Caco-2 (cell line): ENCODE results near the gene CLEC4M. TPM values are rescaled to one million over a fixed set of nuclear protein-coding genes. Genes with fewer than 3 reads are reported as not detected.

ENCODE experiments used
- BruUV-seq: library from RNA; stranded (reverse); fragments of 400-500 nt; replicated peaks from 2 replicates; lab custom pipeline; 2021; lab: Mats Ljungman, UMichigan
- CTCF ChIA-PET: fragments of 300-600 bp; sonication (Branson Sonifier 250); formaldehyde crosslinking; loops from one replicate; lab custom pipeline; 2022; ENCODE audit warnings: antibody characterized with exemption; lab: Charles Lee
- POLR2A ChIA-PET: fragments of 300-600 bp; sonication (Branson Sonifier 250); formaldehyde crosslinking; loops from one replicate; lab custom pipeline; 2022; ENCODE audit warnings: antibody characterized with exemption; lab: Charles Lee
- DNase-seq, 2 experiments: peaks; one replicate each; pipeline versions ENCODE4 v3.0.0 to v3.0.0-alpha.2; 2020 to 2022
- H3K27me3 ChIP-seq: replicated peaks from 2 replicates; pipeline ENCODE4 v1.6.0; 2011; ENCODE audit warnings: low read length; ENCODE audit not compliant: control insufficient read depth, insufficient read depth
- H3K36me3 ChIP-seq: 2 replicates; pipeline ENCODE4 v1.5.1; 2011; ENCODE audit warnings: low read length; ENCODE audit not compliant: control insufficient read depth, insufficient read depth
- H3K4me1 ChIP-seq: fragments of 250-450 bp; sonication (Bioruptor Pico); 2 replicates; pipeline ENCODE4 v1.5.1; 2020; ENCODE audit warnings: mild to moderate bottlenecking
- H3K4me3 ChIP-seq: 2 replicates; pipeline ENCODE4 v1.5.1; 2011; ENCODE audit warnings: low read depth, mild to moderate bottlenecking, control low read depth, low read length
- H3K9me3 ChIP-seq: fragments of 250-450 bp; sonication (Bioruptor Pico); 2 replicates; pipeline ENCODE4 v1.5.1; 2020; ENCODE audit warnings: mild to moderate bottlenecking, moderate library complexity
- H3K27ac Mint-ChIP-seq: one replicate; pipeline ENCODE4 v1.8.0; 2022; ENCODE audit warnings: mixed read lengths; ENCODE audit not compliant: unreplicated experiment
- H3K27me3 Mint-ChIP-seq: one replicate; pipeline ENCODE4 v1.8.0; 2022; ENCODE audit warnings: mixed read lengths; ENCODE audit not compliant: insufficient read depth, unreplicated experiment
- H3K36me3 Mint-ChIP-seq: one replicate; pipeline ENCODE4 v1.8.0; 2022; ENCODE audit warnings: mild to moderate bottlenecking, mixed read lengths; ENCODE audit not compliant: insufficient read depth, unreplicated experiment
- H3K4me1 Mint-ChIP-seq: one replicate; pipeline ENCODE4 v1.8.0; 2022; ENCODE audit warnings: low read depth, mixed read lengths; ENCODE audit not compliant: unreplicated experiment
- H3K4me3 Mint-ChIP-seq: one replicate; pipeline ENCODE4 v1.8.0; 2022; ENCODE audit warnings: mild to moderate bottlenecking, moderate library complexity, mixed read lengths; ENCODE audit not compliant: unreplicated experiment
- H3K9me3 Mint-ChIP-seq: one replicate; pipeline ENCODE4 v1.8.0; 2022; ENCODE audit warnings: mixed read lengths; ENCODE audit not compliant: unreplicated experiment
- CTCF ChIP-seq, 2 experiments: fragments of 200-600 bp in 1 of 2; IDR thresholded peaks; 1 replicate in 1 of 2; 2 replicates in 1 of 2; pipeline versions ENCODE4 v1.5.1 to v1.8.0; 2011 to 2022; ENCODE audit warnings: antibody characterized with exemption in 1 of 2, control low read depth in 1 of 2, inconsistent platforms in 1 of 2, low read depth in 1 of 2, low read length in 1 of 2, mild to moderate bottlenecking in 1 of 2, moderate library complexity in 1 of 2; ENCODE audit not compliant: insufficient read depth in 1 of 2, severe bottlenecking in 1 of 2, unreplicated experiment in 1 of 2
- intact Hi-C: fragments of 100-400 bp; cut with micrococcal nuclease; formaldehyde crosslinking; loops from one replicate; pipeline ENCODE4 v1.10.0; 2022; ENCODE audit not compliant: unreplicated experiment
- total RNA-seq: library from RNA; stranded (reverse); gene quantifications from 2 replicates; pipeline ENCODE4 v1.2.3, GENCODE V29; 2022

CLEC4M gene
- total RNA-seq, 1 experiment from 2014 or later, result not detected

DNA sequence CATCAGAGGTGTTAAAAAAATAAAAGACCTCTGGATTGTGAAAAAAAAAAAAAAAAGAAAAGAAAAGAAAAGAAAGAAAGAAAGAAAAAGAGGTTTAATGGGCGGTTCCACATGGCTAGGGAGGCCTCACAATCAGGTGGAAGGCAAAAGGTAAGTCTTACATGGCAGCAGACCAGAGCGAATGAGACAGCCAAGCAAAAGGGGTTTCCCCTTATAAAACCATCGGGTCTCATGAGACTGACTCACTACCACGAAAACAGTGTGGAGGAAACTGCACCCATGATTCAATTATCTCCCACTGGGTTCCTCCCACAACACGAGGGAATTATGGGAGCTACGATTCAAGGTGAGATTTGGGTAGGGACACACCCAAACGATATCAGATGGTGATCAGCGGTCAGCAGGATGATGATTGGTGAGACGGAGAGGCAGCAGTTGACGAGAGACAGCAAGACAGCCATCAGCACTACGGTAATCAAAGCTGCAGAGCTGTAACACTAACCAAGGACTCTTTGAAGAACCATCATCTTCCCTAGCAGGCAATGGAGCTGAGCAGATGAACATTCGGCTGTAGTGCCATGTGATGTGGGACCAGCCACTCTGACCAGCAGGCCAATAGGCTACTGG, 11.8 kb upstream of the CLEC4M start:
- Mint-ChIP-seq H3K4me3 (no peak overlapping the region), H3K27me3 (no peaks in the 10 kb centered on the region), H3K27ac (no peak overlapping the region), H3K4me1 (no peaks in the 10 kb centered on the region), H3K36me3 (no peaks in the 10 kb centered on the region), H3K9me3 (peaks cover 19% of the 10 kb centered on the region)
- no TSS peak for BruUV-seq
- no peaks in the 10 kb centered on the region for H3K36me3 ChIP-seq
- intact Hi-C loops, result no loop called here
- no peak for DNase-seq
- ChIA-PET CTCF (no interaction called here), POLR2A (no interaction called here)
- no peak overlapping the region for H3K4me3 ChIP-seq
- no peak for TF ChIP-seq CTCF (IDR thresholded peaks at IDR 0.05; ENCODE audit: insufficient read depth in 1 of 2, low read depth in 1 of 2, low read length in 1 of 2, severe bottlenecking in 1 of 2, unreplicated experiment in 1 of 2)
- no peaks in the 10 kb centered on the region for H3K27me3 ChIP-seq
- no peaks in the 10 kb centered on the region for H3K4me1 ChIP-seq
- H3K9me3 ChIP-seq, result no peaks in the 10 kb centered on the region; the same call in 1 of the 2 replicates

DNA sequence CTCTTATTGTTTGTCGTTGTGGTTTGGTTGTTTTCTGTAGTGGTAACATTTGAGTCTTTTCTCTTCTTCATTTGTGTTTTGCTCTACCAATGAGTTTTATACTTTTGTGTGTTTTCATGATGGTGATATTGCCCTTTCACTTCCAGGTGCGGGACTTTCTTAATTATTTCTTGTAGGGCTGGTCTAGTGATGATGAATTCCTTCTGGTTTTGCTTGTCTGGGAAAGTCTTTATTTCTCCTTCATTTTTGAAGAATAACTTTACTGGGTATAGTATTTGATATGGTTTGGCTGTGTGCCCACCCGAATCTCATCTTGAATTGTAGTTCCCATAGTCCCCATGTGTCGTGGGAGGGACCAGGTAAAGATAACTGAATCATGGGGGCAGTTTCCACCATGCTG, 6.8 kb upstream of the CLEC4M start:
- DNase-seq, result no peak
- no peaks in the 10 kb centered on the region for H3K36me3 ChIP-seq
- H3K36me3 Mint-ChIP-seq, result no peaks in the 10 kb centered on the region
- no peaks in the 10 kb centered on the region for H3K4me1 Mint-ChIP-seq
- no peaks in the 10 kb centered on the region for H3K27me3 Mint-ChIP-seq
- no peaks in the 10 kb centered on the region for H3K27me3 ChIP-seq
- intact Hi-C loops, result no loop called here
- H3K9me3 Mint-ChIP-seq, result peaks cover 51% of the 10 kb centered on the region
- ChIA-PET CTCF (no interaction called here), POLR2A (no interaction called here)
- no peak overlapping the region for H3K4me3 Mint-ChIP-seq
- no peak overlapping the region for H3K4me3 ChIP-seq
- no peak overlapping the region for H3K27ac Mint-ChIP-seq
- TF ChIP-seq CTCF (IDR thresholded peaks at IDR 0.05; ENCODE audit: insufficient read depth in 1 of 2, low read depth in 1 of 2, low read length in 1 of 2, severe bottlenecking in 1 of 2, unreplicated experiment in 1 of 2), result no peak
- no peaks in the 10 kb centered on the region for H3K4me1 ChIP-seq
- peaks cover 33% of the 10 kb centered on the region for H3K9me3 ChIP-seq
- no TSS peak for BruUV-seq

DNA sequence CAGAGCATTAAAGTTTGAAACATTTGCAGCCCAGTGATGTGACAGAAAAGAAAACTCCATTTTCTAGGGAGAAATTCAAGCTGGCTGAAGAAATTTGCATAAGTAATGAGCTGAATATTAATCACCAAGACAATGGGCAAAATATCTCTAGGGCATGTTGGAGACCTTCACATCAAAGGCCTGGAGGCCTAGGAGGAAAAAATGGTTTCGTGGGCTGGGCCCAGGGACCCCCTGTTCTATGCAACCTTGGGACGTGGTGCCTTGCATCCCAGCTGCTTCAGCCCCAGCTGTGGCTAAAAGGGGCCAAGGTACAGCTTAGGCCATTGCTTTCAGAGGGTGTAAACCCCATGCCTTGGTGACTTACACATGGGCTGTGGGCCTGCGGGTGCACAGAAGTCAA, 5.7 kb upstream of the CLEC4M start:
- no peaks in the 10 kb centered on the region for H3K4me1 Mint-ChIP-seq
- POLR2A ChIA-PET, result no interaction called here
- CTCF ChIA-PET, result no interaction called here
- Histone ChIP-seq H3K9me3 (peaks cover 33% of the 10 kb centered on the region), H3K4me3 (no peak overlapping the region), H3K27me3 (no peaks in the 10 kb centered on the region), H3K36me3 (no peaks in the 10 kb centered on the region), H3K4me1 (no peaks in the 10 kb centered on the region)
- intact Hi-C loops, result no loop called here
- H3K9me3 Mint-ChIP-seq, result peaks cover 51% of the 10 kb centered on the region
- no peak for TF ChIP-seq CTCF (IDR thresholded peaks at IDR 0.05; ENCODE audit: insufficient read depth in 1 of 2, low read depth in 1 of 2, low read length in 1 of 2, severe bottlenecking in 1 of 2, unreplicated experiment in 1 of 2)
- no peak for DNase-seq
- H3K27me3 Mint-ChIP-seq, result no peaks in the 10 kb centered on the region
- no peak overlapping the region for H3K4me3 Mint-ChIP-seq
- H3K36me3 Mint-ChIP-seq, result no peaks in the 10 kb centered on the region
- no TSS peak for BruUV-seq
- H3K27ac Mint-ChIP-seq, result no peak overlapping the region
